ENCODE data around the gene PTGS1. TPM values are rescaled to one million over a fixed set of nuclear protein-coding genes. Genes with fewer than 3 reads are reported as not detected.

The PTGS1 gene
- total RNA-seq, 1 donor from 2014 or later: 0.39 TPM

DNA sequence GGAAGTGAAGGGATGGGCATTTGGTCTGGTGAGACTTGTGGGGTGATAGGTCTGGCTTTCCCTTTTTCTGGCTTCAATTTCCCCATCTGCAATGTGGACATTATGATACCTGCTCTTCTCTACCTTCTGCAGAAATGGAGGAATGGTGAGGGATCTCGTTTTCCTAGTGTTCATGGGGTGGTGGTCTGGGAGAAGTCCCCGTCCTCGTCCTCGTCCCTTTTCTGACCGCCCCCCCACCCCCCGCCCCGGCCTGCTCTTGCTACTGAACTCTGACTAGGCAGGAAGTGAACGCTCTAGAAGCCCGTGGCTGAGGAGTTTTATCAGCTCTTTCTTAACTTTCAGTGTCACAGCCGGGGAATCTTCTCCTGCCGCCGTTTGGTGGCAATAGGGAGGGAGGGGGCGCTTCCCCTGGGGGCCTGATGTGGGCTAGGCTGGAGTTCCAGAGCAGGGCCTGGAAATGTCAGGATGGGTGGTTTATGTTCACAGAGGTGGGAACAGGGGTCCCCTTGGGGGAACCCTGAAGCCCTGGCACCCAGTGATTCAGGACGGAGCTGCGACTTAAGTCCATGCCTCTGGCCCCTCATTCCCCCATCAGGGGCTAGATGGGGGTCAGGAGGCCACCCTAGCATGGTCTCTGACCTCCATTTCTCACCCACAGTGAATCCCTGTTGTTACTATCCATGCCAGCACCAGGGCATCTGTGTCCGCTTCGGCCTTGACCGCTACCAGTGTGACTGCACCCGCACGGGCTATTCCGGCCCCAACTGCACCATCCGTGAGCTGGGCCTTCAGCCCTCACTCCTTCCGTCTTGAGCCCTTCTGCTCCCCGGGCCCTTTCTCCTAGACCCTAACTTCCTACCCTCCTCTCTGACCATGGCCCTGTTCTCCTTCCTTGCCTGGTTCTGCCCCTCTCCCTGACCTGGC lies 6.7 kb downstream of the PTGS1 start:
- Mint-ChIP-seq H3K36me3 (ENCODE audit: unreplicated experiment) (peaks cover 6% of the 10 kb centered on the region), H3K9me3 (ENCODE audit: unreplicated experiment) (peaks cover 2% of the 10 kb centered on the region), H3K27me3 (ENCODE audit: unreplicated experiment) (peaks cover 3% of the 10 kb centered on the region), H3K4me1 (ENCODE audit: low read depth, unreplicated experiment) (no peaks in the 10 kb centered on the region), H3K27ac (ENCODE audit: unreplicated experiment) (no peak overlapping the region), H3K4me3 (ENCODE audit: unreplicated experiment) (no peak overlapping the region)
- DNase-seq: no peak
- TF ChIP-seq, protein P1, sequence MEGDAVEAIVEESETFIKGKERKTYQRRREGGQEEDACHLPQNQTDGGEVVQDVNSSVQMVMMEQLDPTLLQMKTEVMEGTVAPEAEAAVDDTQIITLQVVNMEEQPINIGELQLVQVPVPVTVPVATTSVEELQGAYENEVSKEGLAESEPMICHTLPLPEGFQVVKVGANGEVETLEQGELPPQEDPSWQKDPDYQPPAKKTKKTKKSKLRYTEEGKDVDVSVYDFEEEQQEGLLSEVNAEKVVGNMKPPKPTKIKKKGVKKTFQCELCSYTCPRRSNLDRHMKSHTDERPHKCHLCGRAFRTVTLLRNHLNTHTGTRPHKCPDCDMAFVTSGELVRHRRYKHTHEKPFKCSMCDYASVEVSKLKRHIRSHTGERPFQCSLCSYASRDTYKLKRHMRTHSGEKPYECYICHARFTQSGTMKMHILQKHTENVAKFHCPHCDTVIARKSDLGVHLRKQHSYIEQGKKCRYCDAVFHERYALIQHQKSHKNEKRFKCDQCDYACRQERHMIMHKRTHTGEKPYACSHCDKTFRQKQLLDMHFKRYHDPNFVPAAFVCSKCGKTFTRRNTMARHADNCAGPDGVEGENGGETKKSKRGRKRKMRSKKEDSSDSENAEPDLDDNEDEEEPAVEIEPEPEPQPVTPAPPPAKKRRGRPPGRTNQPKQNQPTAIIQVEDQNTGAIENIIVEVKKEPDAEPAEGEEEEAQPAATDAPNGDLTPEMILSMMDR (IDR thresholded peaks at IDR 0.05; ENCODE audit: partially characterized antibody, unreplicated experiment): no peak

DNA sequence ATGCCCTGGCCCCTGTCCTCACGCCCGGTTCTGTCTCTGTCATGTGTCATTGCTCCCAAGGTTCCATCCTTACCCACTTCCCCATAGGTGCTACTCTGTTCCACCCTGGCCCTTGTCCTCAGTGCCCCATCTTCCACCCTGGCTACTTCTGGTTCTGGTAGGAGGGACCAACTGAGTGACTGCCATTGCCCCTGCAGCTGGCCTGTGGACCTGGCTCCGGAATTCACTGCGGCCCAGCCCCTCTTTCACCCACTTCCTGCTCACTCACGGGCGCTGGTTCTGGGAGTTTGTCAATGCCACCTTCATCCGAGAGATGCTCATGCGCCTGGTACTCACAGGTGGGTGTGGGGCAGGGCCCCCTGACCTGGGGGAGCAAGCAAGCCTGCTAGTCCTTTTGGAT lies 7.4 kb downstream of the PTGS1 start:
- no peak overlapping the region for H3K4me3 Mint-ChIP-seq (ENCODE audit: unreplicated experiment)
- H3K36me3 Mint-ChIP-seq (ENCODE audit: unreplicated experiment): no peaks in the 10 kb centered on the region
- DNase-seq: no peak
- no peak overlapping the region for H3K27ac Mint-ChIP-seq (ENCODE audit: unreplicated experiment)
- no peaks in the 10 kb centered on the region for H3K4me1 Mint-ChIP-seq (ENCODE audit: low read depth, unreplicated experiment)
- TF ChIP-seq, protein P1 (IDR thresholded peaks at IDR 0.05; ENCODE audit: partially characterized antibody, unreplicated experiment): no peak
- H3K27me3 Mint-ChIP-seq (ENCODE audit: unreplicated experiment): peaks cover 2% of the 10 kb centered on the region
- no peaks in the 10 kb centered on the region for H3K9me3 Mint-ChIP-seq (ENCODE audit: unreplicated experiment)

DNA sequence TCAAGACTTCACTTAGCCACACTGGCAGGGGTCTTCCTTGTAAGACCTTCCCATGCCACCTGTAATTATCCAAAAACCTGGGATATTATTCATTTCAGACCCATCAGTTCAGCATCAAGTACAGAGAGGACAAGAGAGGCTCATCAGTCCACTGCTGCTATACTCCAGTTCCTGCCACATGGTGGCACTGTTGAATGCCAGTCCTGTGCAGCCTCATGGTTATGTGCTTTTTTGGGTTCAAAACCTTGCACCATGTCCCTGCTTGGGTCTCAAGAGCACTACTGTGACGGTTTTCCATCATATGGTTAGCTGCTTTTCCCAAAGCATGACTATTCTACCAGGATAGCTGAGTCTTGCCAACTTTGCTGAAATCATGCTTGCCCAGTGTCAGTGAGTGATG lies 8.5 kb downstream of the PTGS1 start:
- Mint-ChIP-seq H3K27me3 (ENCODE audit: unreplicated experiment) (peaks cover 2% of the 10 kb centered on the region), H3K4me1 (ENCODE audit: low read depth, unreplicated experiment) (no peaks in the 10 kb centered on the region), H3K36me3 (ENCODE audit: unreplicated experiment) (no peaks in the 10 kb centered on the region), H3K9me3 (ENCODE audit: unreplicated experiment) (no peaks in the 10 kb centered on the region), H3K4me3 (ENCODE audit: unreplicated experiment) (no peak overlapping the region), H3K27ac (ENCODE audit: unreplicated experiment) (no peak overlapping the region)
- DNase-seq: no peak
- TF ChIP-seq, protein P1 (IDR thresholded peaks at IDR 0.05; ENCODE audit: partially characterized antibody, unreplicated experiment): peak; percentile 24

DNA sequence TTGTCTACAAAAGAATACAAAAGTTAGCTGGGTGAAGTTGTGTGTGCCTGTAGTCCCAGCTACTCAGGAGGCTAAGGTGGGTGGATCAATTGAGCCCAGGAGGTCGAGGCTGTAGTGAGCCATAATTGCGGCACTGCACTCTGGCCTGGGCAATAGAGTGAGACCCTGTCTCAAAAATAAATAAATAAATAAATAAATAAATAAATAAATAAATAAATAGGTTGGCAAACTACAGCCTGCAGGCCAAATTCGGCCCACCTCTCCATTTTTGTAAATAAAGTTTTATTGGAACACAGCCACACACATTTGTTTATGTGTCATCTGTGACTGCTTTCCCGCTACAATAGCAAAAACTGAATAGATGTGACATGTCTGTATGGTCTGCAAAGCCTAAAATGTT lies 9.5 kb downstream of the PTGS1 start:
- Mint-ChIP-seq H3K27me3 (ENCODE audit: unreplicated experiment) (peaks cover 2% of the 10 kb centered on the region), H3K36me3 (ENCODE audit: unreplicated experiment) (no peaks in the 10 kb centered on the region), H3K4me1 (ENCODE audit: low read depth, unreplicated experiment) (no peaks in the 10 kb centered on the region), H3K9me3 (ENCODE audit: unreplicated experiment) (no peaks in the 10 kb centered on the region), H3K4me3 (ENCODE audit: unreplicated experiment) (no peak overlapping the region), H3K27ac (ENCODE audit: unreplicated experiment) (no peak overlapping the region)
- TF ChIP-seq, protein P1 (IDR thresholded peaks at IDR 0.05; ENCODE audit: partially characterized antibody, unreplicated experiment): no peak
- DNase-seq: no peak

Data from glutamatergic neuron (in vitro differentiated cells).